ENCODE data around the gene ZSWIM2. TPM values are rescaled to one million over a fixed set of nuclear protein-coding genes. Genes with fewer than 3 reads are reported as not detected.

The ZSWIM2 gene
- polyA plus RNA-seq, 1 experiment = 0.10 TPM

- CTCF ChIA-PET = no interaction called here
- Histone ChIP-seq H3K27ac (ENCODE audit: low read depth, low read length) (no peak overlapping the region), H3K4me3 (ENCODE audit: low read depth, low read length) (no peak overlapping the region), H3K27me3 (ENCODE audit: control insufficient read depth, insufficient read depth, low read length) (no peaks in the 10 kb centered on the region), H3K9me3 (ENCODE audit: control insufficient read depth, insufficient read depth, low read length) (no peaks in the 10 kb centered on the region)
- POLR2A ChIA-PET = no interaction called here
- TF ChIP-seq CTCF (IDR thresholded peaks at IDR 0.05; ENCODE audit: low read depth, low read length) = no peak
- no peak for DNase-seq (ENCODE audit: low read depth, low spot score)
Measured at GRCh38 chr2:186883666-186884065, 34.7 kb upstream of the ZSWIM2 start.

GRCh38 chr2:186882511-186883071 lies 33.6 kb upstream of the ZSWIM2 start:
- TF ChIP-seq CTCF (IDR thresholded peaks at IDR 0.05; ENCODE audit: low read depth, low read length) = no peak
- Histone ChIP-seq H3K9me3 (ENCODE audit: control insufficient read depth, insufficient read depth, low read length) (no peaks in the 10 kb centered on the region), H3K4me3 (ENCODE audit: low read depth, low read length) (no peak overlapping the region), H3K27me3 (ENCODE audit: control insufficient read depth, insufficient read depth, low read length) (no peaks in the 10 kb centered on the region), H3K27ac (ENCODE audit: low read depth, low read length) (no peak overlapping the region)
- POLR2A ChIA-PET = no interaction called here
- CTCF ChIA-PET = no interaction called here
- DNase-seq (ENCODE audit: low read depth, low spot score) = no peak

- ChIA-PET CTCF (no interaction called here), POLR2A (no interaction called here)
- no peak overlapping the region for H3K27ac ChIP-seq (ENCODE audit: low read depth, low read length)
- DNase-seq (ENCODE audit: low read depth, low spot score) = no peak
- H3K9me3 ChIP-seq (ENCODE audit: control insufficient read depth, insufficient read depth, low read length) = no peaks in the 10 kb centered on the region
- H3K27me3 ChIP-seq (ENCODE audit: control insufficient read depth, insufficient read depth, low read length) = no peaks in the 10 kb centered on the region
- no peak for TF ChIP-seq CTCF (IDR thresholded peaks at IDR 0.05; ENCODE audit: low read depth, low read length)
- no peak overlapping the region for H3K4me3 ChIP-seq (ENCODE audit: low read depth, low read length)
Measured at GRCh38 chr2:186881660-186882059, 32.7 kb upstream of the ZSWIM2 start.

- TF ChIP-seq CTCF (IDR thresholded peaks at IDR 0.05; ENCODE audit: low read depth, low read length) = no peak
- CTCF ChIA-PET = interaction anchor here (0.7 kb wide), 1 partner anchor 17 kb away, joined by 3 read pairs; no protein-coding TSS in a partner anchor
Measured at GRCh38 chr2:186879312-186879711, 30.3 kb upstream of the ZSWIM2 start.

GRCh38 chr2:186874713-186875112 lies 25.7 kb upstream of the ZSWIM2 start:
- DNase-seq (ENCODE audit: low read depth, low spot score) = no peak
- Histone ChIP-seq H3K27me3 (ENCODE audit: control insufficient read depth, insufficient read depth, low read length) (no peaks in the 10 kb centered on the region), H3K27ac (ENCODE audit: low read depth, low read length) (no peak overlapping the region), H3K9me3 (ENCODE audit: control insufficient read depth, insufficient read depth, low read length) (no peaks in the 10 kb centered on the region), H3K4me3 (ENCODE audit: low read depth, low read length) (no peak overlapping the region)
- POLR2A ChIA-PET = no interaction called here
- no peak for TF ChIP-seq CTCF (IDR thresholded peaks at IDR 0.05; ENCODE audit: low read depth, low read length)
- CTCF ChIA-PET = interaction anchor here (1.5 kb wide), 1 partner anchor 12 kb away, joined by 7 read pairs; no protein-coding TSS in a partner anchor

More at GRCh38 chr2:186879312-186879711, 30.3 kb upstream of the ZSWIM2 start:
- Histone ChIP-seq H3K4me3 (ENCODE audit: low read depth, low read length) (no peak overlapping the region), H3K27me3 (ENCODE audit: control insufficient read depth, insufficient read depth, low read length) (no peaks in the 10 kb centered on the region), H3K9me3 (ENCODE audit: control insufficient read depth, insufficient read depth, low read length) (no peaks in the 10 kb centered on the region), H3K27ac (ENCODE audit: low read depth, low read length) (no peak overlapping the region)
- no peak for DNase-seq (ENCODE audit: low read depth, low spot score)
- POLR2A ChIA-PET = no interaction called here
